ENCODE data around the gene NR4A1. TPM values are rescaled to one million over a fixed set of nuclear protein-coding genes. Genes with fewer than 3 reads are reported as not detected.

NR4A1 gene
- total and polyA plus RNA-seq, 4 donors, result 45.1 to 77.9 (median 62.0) TPM

GRCh38 chr12:52006726-52007157 is 44.5 kb upstream of the NR4A1 start, which contains the start of gene TAMALIN:
Gene TAMALIN (plus strand): TSS chr12:52006946. CDS start chr12:52007020, 74 bp downstream.
- DNase-seq (peak; percentile 87 to 91 (median 89)), ATAC-seq (ENCODE audit: insufficient read depth, low FRiP score) (peak; percentile 36)
- peak within 1 kb of the TSS; percentile 83 for H3K4me3 ChIP-seq
- peak within 1 kb of the TSS; percentile 89 to 96 for H3K27ac ChIP-seq (ENCODE audit: low read depth in 1 of 2, low read length in 1 of 2)
- WGBS, 2 donors, result 1% methylated on average over 25 to 60 of the region's 60 CpGs
- TF ChIP-seq, protein P1, sequence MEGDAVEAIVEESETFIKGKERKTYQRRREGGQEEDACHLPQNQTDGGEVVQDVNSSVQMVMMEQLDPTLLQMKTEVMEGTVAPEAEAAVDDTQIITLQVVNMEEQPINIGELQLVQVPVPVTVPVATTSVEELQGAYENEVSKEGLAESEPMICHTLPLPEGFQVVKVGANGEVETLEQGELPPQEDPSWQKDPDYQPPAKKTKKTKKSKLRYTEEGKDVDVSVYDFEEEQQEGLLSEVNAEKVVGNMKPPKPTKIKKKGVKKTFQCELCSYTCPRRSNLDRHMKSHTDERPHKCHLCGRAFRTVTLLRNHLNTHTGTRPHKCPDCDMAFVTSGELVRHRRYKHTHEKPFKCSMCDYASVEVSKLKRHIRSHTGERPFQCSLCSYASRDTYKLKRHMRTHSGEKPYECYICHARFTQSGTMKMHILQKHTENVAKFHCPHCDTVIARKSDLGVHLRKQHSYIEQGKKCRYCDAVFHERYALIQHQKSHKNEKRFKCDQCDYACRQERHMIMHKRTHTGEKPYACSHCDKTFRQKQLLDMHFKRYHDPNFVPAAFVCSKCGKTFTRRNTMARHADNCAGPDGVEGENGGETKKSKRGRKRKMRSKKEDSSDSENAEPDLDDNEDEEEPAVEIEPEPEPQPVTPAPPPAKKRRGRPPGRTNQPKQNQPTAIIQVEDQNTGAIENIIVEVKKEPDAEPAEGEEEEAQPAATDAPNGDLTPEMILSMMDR (IDR thresholded peaks at IDR 0.05; ENCODE audit: control extremely low read depth, extremely low read depth), result no peak
- H3K36me3 ChIP-seq (ENCODE audit: control insufficient read depth in 4 of 4, insufficient read depth in 4 of 4, low read length in 4 of 4), result peaks cover 0 to 10% (median 9%) of the 10 kb centered on the region in 4 donors
- peaks cover 0 to 50% (median 24%) of the 10 kb centered on the region in 5 donors for H3K4me1 ChIP-seq (ENCODE audit: control insufficient read depth in 5 of 5, insufficient read depth in 5 of 5, low read length in 5 of 5)
- no peaks in the 10 kb centered on the region for H3K9me3 ChIP-seq (ENCODE audit: control insufficient read depth in 4 of 4, insufficient read depth in 3 of 4, low read length in 3 of 4)
- H3K9ac ChIP-seq (ENCODE audit: insufficient read depth in 1 of 2, low read length in 2 of 2), result peak within 1 kb of the TSS; percentile 46 to 48
- H3K27me3 ChIP-seq (ENCODE audit: control insufficient read depth in 3 of 3, insufficient read depth in 3 of 3, low read length in 2 of 3), result peaks cover 0 to 29% (median 0%) of the 10 kb centered on the region in 3 donors

DNA sequence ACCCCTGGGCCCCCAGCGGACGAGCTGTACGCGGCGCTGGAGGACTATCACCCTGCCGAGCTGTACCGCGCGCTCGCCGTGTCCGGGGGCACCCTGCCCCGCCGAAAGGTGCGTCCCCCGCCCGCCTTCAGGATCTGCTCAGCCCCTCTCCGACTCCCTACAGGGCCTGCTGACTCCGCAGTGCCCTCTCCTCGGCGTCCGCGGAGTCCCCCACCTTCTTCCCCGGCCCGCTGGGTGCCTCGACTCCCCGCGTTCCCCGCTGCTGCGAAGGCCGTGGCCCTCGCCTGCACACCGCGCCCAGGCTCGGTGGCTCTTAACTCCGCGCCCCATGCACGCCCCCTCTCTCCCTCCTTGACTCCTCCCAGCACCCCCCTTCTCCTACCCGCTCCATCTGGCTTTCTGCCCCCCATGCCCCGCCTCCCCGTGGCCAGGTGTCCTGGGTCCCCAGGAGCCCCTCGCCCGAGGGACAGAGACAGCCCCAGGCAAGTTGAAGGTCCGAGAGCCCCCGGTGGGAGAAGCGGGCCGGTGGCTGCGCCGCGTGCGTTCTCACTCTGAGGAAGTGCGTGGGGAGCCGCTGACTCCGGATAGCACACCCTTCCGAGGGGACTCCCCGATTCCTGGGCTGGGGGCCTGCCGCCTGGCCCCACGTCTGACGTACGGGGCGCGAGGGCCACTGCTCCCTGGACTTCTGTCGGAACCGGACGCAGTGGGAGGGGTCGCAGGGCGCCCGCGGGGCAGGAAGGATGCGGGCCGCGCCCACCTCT is 43.9 kb upstream of the NR4A1 start:
- Histone ChIP-seq H3K4me1 (ENCODE audit: control insufficient read depth in 5 of 5, insufficient read depth in 5 of 5, low read length in 5 of 5) (peaks cover 0 to 50% (median 24%) of the 10 kb centered on the region in 5 donors), H3K4me3 (peak overlapping the region; percentile 83), H3K36me3 (ENCODE audit: control insufficient read depth in 4 of 4, insufficient read depth in 4 of 4, low read length in 4 of 4) (peaks cover 0 to 13% (median 11%) of the 10 kb centered on the region in 4 donors), H3K9me3 (ENCODE audit: control insufficient read depth in 4 of 4, insufficient read depth in 3 of 4, low read length in 3 of 4) (no peaks in the 10 kb centered on the region), H3K27me3 (ENCODE audit: control insufficient read depth in 3 of 3, insufficient read depth in 3 of 3, low read length in 2 of 3) (peaks cover 0 to 29% (median 0%) of the 10 kb centered on the region in 3 donors), H3K27ac (ENCODE audit: low read depth in 1 of 2, low read length in 1 of 2) (peak overlapping the region; percentile 89 to 96), H3K9ac (ENCODE audit: insufficient read depth in 1 of 2, low read length in 2 of 2) (peak overlapping the region in 1 of 2 donors; percentile 46)
- TF ChIP-seq, protein P1 (IDR thresholded peaks at IDR 0.05; ENCODE audit: control extremely low read depth, extremely low read depth), result no peak
- DNase-seq (peak; percentile 53 to 69 (median 56)), ATAC-seq (ENCODE audit: insufficient read depth, low FRiP score) (no peak)
- 2 to 6% methylated on average over 57 to 72 of the region's 72 CpGs for WGBS, 2 donors

DNA sequence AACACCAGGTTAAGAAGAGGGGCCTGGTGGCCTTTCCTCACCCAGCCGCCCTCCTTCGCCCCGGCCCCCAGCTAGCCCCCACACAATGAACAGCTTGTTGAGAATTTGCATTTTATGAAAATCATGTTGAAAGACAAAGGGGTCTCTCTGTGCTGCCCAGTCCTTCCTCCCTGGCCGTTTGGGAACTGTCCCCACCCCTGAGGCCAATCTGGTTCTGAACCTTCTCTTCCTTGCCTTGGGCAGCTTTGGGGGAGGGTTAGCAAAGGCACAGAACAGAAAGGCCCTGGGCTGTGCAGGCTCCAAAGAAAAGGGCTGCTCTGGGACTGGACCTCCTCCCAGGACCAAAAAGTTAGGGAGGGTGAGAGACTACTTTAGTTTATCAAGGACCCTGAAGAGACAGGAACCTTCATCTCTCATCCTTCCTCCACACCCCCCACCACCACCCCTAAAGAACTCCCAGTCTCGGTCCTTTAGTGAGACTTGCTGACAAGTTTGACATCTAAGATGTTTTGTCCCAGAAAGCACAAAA is 43.2 kb upstream of the NR4A1 start:
- ATAC-seq (ENCODE audit: insufficient read depth, low FRiP score) (no peak), DNase-seq (no peak)
- H3K27me3 ChIP-seq (ENCODE audit: control insufficient read depth in 3 of 3, insufficient read depth in 3 of 3, low read length in 2 of 3), result peaks cover 0 to 29% (median 0%) of the 10 kb centered on the region in 3 donors
- H3K9ac ChIP-seq (ENCODE audit: insufficient read depth in 1 of 2, low read length in 2 of 2), result peak overlapping the region; percentile 46 to 48
- WGBS, 2 donors, result 35 to 49% methylated on average over 5 of the region's 5 CpGs
- H3K27ac ChIP-seq (ENCODE audit: low read depth in 1 of 2, low read length in 1 of 2), result peak overlapping the region; percentile 89 to 96
- H3K4me1 ChIP-seq (ENCODE audit: control insufficient read depth in 5 of 5, insufficient read depth in 5 of 5, low read length in 5 of 5), result peaks cover 0 to 50% (median 24%) of the 10 kb centered on the region in 5 donors
- peak overlapping the region; percentile 83 for H3K4me3 ChIP-seq
- H3K36me3 ChIP-seq (ENCODE audit: control insufficient read depth in 4 of 4, insufficient read depth in 4 of 4, low read length in 4 of 4), result peaks cover 0 to 18% (median 15%) of the 10 kb centered on the region in 4 donors
- TF ChIP-seq, protein P1 (IDR thresholded peaks at IDR 0.05; ENCODE audit: control extremely low read depth, extremely low read depth), result no peak
- H3K9me3 ChIP-seq (ENCODE audit: control insufficient read depth in 4 of 4, insufficient read depth in 3 of 4, low read length in 3 of 4), result no peaks in the 10 kb centered on the region
